H1 (cell line): ENCODE measurements around the gene MYMX. TPM values are rescaled to one million over a fixed set of nuclear protein-coding genes. Genes with fewer than 3 reads are reported as not detected.

Source experiments
- CTCF ChIA-PET: fragments of 300-600 bp; sonication (Branson Sonifier 250); formaldehyde crosslinking; loops from one replicate; lab custom pipeline; 2021; ENCODE audit not compliant: partially characterized antibody; lab: Charles Lee
- POLR2A ChIA-PET: fragments of 300-600 bp; sonication (Branson Sonifier 250); formaldehyde crosslinking; loops from one replicate; lab custom pipeline; 2021; ENCODE audit warnings: inconsistent platforms; ENCODE audit not compliant: partially characterized antibody; lab: Charles Lee
- DNase-seq, 2 experiments: peaks; one replicate each; pipeline versions ENCODE4 v3.0.0 to v3.0.0-alpha.2; 2010 to 2022; ENCODE audit warnings: low spot score in 2 of 2, low read depth in 1 of 2, mixed read lengths in 1 of 2
- FAIRE-seq: peaks from 2 replicates; lab custom pipeline; 2011; peaks lifted over from hg19 to GRCh38; lab: Jason Lieb, UNC
- H2AFZ ChIP-seq: 2 replicates; pipeline ENCODE4 v1.8.1; 2012; ENCODE audit warnings: low read length, inconsistent platforms
- H2AK5ac ChIP-seq: 2 replicates; pipeline ENCODE4 v1.6.1; 2013; ENCODE audit warnings: low read depth, low read length
- H2BK120ac ChIP-seq: replicated peaks from 2 replicates; pipeline ENCODE3; 2013; ENCODE audit warnings: low read depth, low read length, inconsistent platforms
- H2BK12ac ChIP-seq: 2 replicates; pipeline ENCODE4 v1.6.1; 2013; ENCODE audit warnings: low read depth, low read length
- H2BK15ac ChIP-seq: 2 replicates; pipeline ENCODE4 v1.6.1; 2013; ENCODE audit warnings: low read length
- H2BK20ac ChIP-seq: 2 replicates; pipeline ENCODE4 v1.6.1; 2013; ENCODE audit warnings: low read length
- H2BK5ac ChIP-seq: 2 replicates; pipeline ENCODE4 v1.6.1; 2013; ENCODE audit warnings: low read depth, low read length
- H3K14ac ChIP-seq: 2 replicates; pipeline ENCODE4 v1.6.1; 2013; ENCODE audit warnings: inconsistent platforms; ENCODE audit not compliant: insufficient read length
- H3K18ac ChIP-seq: 2 replicates; pipeline ENCODE4 v1.6.1; 2013; ENCODE audit warnings: low read length; ENCODE audit errors: extremely low read depth
- H3K23ac ChIP-seq: 2 replicates; pipeline ENCODE4 v1.6.1; 2013; ENCODE audit warnings: inconsistent platforms; ENCODE audit not compliant: insufficient read length
- H3K23me2 ChIP-seq: 2 replicates; pipeline ENCODE4 v1.6.1; 2013; ENCODE audit warnings: low read depth, low read length
- H3K27ac ChIP-seq: 2 replicates; pipeline ENCODE4 v1.6.1; 2011; ENCODE audit warnings: low read depth, low read length, inconsistent platforms
- H3K27me3 ChIP-seq, 4 experiments: replicated peaks in 1 of 4; 1 replicate in 1 of 4; 2 replicates in 3 of 4; pipeline versions ENCODE4 v1.6.1 to v1.8.1; 2011 to 2013; ENCODE audit warnings: low read length in 3 of 4, mild to moderate bottlenecking in 3 of 4, inconsistent platforms in 2 of 4, mixed read lengths in 2 of 4, moderate library complexity in 1 of 4; ENCODE audit not compliant: control insufficient read depth in 3 of 4, insufficient read depth in 3 of 4; ENCODE audit errors: extremely low read depth in 1 of 4
- H3K36me3 ChIP-seq, 4 experiments: 2 replicates each; pipeline versions ENCODE4 v1.6.1 to v1.8.1; 2011 to 2013; ENCODE audit warnings: mild to moderate bottlenecking in 4 of 4, low read length in 3 of 4, moderate library complexity in 2 of 4, control low read depth in 1 of 4, inconsistent platforms in 1 of 4; ENCODE audit not compliant: insufficient read depth in 4 of 4, control insufficient read depth in 2 of 4
- H3K4ac ChIP-seq: replicated peaks from 2 replicates; pipeline ENCODE3; 2013; ENCODE audit warnings: low read length, low read depth, mixed read lengths, inconsistent platforms; ENCODE audit not compliant: insufficient read length
- H3K4me1 ChIP-seq, 4 experiments: replicated peaks in 1 of 4; 1 replicate in 1 of 4; 2 replicates in 3 of 4; pipeline versions ENCODE4 v1.6.1 to v1.8.1; 2011 to 2013; ENCODE audit warnings: low read length in 3 of 4, inconsistent platforms in 2 of 4, mixed read lengths in 1 of 4; ENCODE audit not compliant: insufficient read depth in 4 of 4, control insufficient read depth in 3 of 4
- H3K4me2 ChIP-seq, 2 experiments: 2 replicates each; pipeline versions ENCODE4 v1.6.1 to v1.8.1; 2011 to 2013; ENCODE audit warnings: low read depth in 2 of 2, low read length in 2 of 2, control low read depth in 1 of 2, inconsistent platforms in 1 of 2, mild to moderate bottlenecking in 1 of 2; ENCODE audit not compliant: insufficient read depth in 1 of 2
- H3K4me3 ChIP-seq, 4 experiments: fragments of 200-600, 300-600 bp in 1 of 4; sonication (generic), shearing (Covaris generic), sonication (Bioruptor Twin) in 1 of 4; 2 replicates each; pipeline versions ENCODE4 v1.5.1 to v1.8.1; 2011 to 2016; ENCODE audit warnings: low read length in 4 of 4, low read depth in 3 of 4, control low read depth in 2 of 4, inconsistent platforms in 2 of 4, mild to moderate bottlenecking in 2 of 4, mixed read lengths in 1 of 4, moderate library complexity in 1 of 4; ENCODE audit not compliant: insufficient read depth in 2 of 4; ENCODE audit errors: extremely low read depth in 1 of 4
- H3K56ac ChIP-seq: replicated peaks from 2 replicates; pipeline ENCODE3; 2013; ENCODE audit warnings: low read depth, mild to moderate bottlenecking, mixed read lengths, low read length, inconsistent platforms; ENCODE audit not compliant: insufficient read length
- H3K79me1 ChIP-seq: 2 replicates; pipeline ENCODE4 v1.6.1; 2013; ENCODE audit warnings: low read depth, low read length, control low read depth
- H3K79me2 ChIP-seq, 2 experiments: 2 replicates each; pipeline versions ENCODE4 v1.6.1 to v1.8.1; 2012 to 2013; ENCODE audit warnings: low read length in 2 of 2, mild to moderate bottlenecking in 2 of 2, inconsistent platforms in 1 of 2; ENCODE audit not compliant: insufficient read depth in 2 of 2, control insufficient read depth in 1 of 2
- H3K9ac ChIP-seq, 4 experiments: replicated peaks in 1 of 4; 1 replicate in 1 of 4; 2 replicates in 3 of 4; pipeline versions ENCODE4 v1.6.1 to v1.8.1; 2011 to 2013; ENCODE audit warnings: low read depth in 3 of 4, low read length in 3 of 4, control low read depth in 2 of 4, mild to moderate bottlenecking in 2 of 4, moderate library complexity in 2 of 4, inconsistent platforms in 1 of 4; ENCODE audit errors: extremely low read depth in 1 of 4
- H3K9me3 ChIP-seq, 2 experiments: 2 replicates each; pipeline versions ENCODE4 v1.6.1 to v1.8.1; 2012 to 2013; ENCODE audit warnings: mild to moderate bottlenecking in 2 of 2, moderate library complexity in 2 of 2, control low read depth in 1 of 2, inconsistent platforms in 1 of 2, low read depth in 1 of 2, low read length in 1 of 2, mixed read lengths in 1 of 2; ENCODE audit not compliant: insufficient read depth in 2 of 2
- H4K20me1 ChIP-seq, 2 experiments: replicated peaks in 1 of 2; 2 replicates each; pipeline versions ENCODE3 to v1.8.1; 2011 to 2013; ENCODE audit warnings: inconsistent platforms in 2 of 2, low read length in 2 of 2, mild to moderate bottlenecking in 1 of 2; ENCODE audit not compliant: insufficient read depth in 2 of 2, control insufficient read depth in 1 of 2
- H4K5ac ChIP-seq: 2 replicates; pipeline ENCODE4 v1.6.1; 2013; ENCODE audit warnings: low read length, low read depth, mixed read lengths, inconsistent platforms; ENCODE audit not compliant: insufficient read length
- H4K8ac ChIP-seq: 2 replicates; pipeline ENCODE4 v1.8.0; 2013; ENCODE audit warnings: mild to moderate bottlenecking, moderate library complexity, low read length, inconsistent platforms; ENCODE audit not compliant: insufficient read depth; ENCODE audit errors: extremely low read depth
- H4K91ac ChIP-seq: replicated peaks from 2 replicates; pipeline ENCODE3; 2013; ENCODE audit warnings: low read length, mixed read lengths, inconsistent platforms; ENCODE audit not compliant: insufficient read length
- BRCA1 ChIP-seq: IDR thresholded peaks from 2 replicates; pipeline ENCODE4 v1.6.1; 2012; ENCODE audit warnings: low read depth, low read length, improper control_type of control experiment
- CBX5 ChIP-seq: fragments of 300-800, 300-1000 bp; sonication (generic); IDR thresholded peaks from 2 replicates; pipeline ENCODE4 v1.7.1; 2016; ENCODE audit warnings: antibody characterized with exemption, low read length, low read depth
- CTBP2 ChIP-seq: IDR thresholded peaks from 2 replicates; pipeline ENCODE4 v1.7.0; 2011; ENCODE audit warnings: borderline replicate concordance, mild to moderate bottlenecking, moderate library complexity, mixed read lengths, low read length; ENCODE audit not compliant: insufficient read depth, insufficient read length
- FOSL1 ChIP-seq: IDR thresholded peaks from 2 replicates; pipeline ENCODE4 v1.6.1; 2011; ENCODE audit warnings: mild to moderate bottlenecking, low read depth, low read length, moderate library complexity; ENCODE audit not compliant: insufficient read depth
- SIX5 ChIP-seq: IDR thresholded peaks from 2 replicates; pipeline ENCODE4 v1.6.1; 2011; ENCODE audit warnings: mild to moderate bottlenecking, low read depth, low read length
- SRF ChIP-seq: IDR thresholded peaks from 2 replicates; pipeline ENCODE4 v1.6.1; 2011; ENCODE audit warnings: mild to moderate bottlenecking, low read depth, low read length, moderate library complexity
- TCF12 ChIP-seq: IDR thresholded peaks from 2 replicates; pipeline ENCODE4 v1.6.1; 2011; ENCODE audit warnings: low read depth, mild to moderate bottlenecking, low read length
- WGBS, 2 experiments: shearing (Covaris generic) in 1 of 2; methylation state at CpG; one replicate each; pipeline versions ENCODE4 v1.1.6 to v1.1.7; 2013 to 2015; ENCODE audit warnings: low lambda C conversion rate in 2 of 2, mixed read lengths in 2 of 2, inconsistent platforms in 1 of 2, low coverage in 1 of 2, missing lambda C conversion rate in 1 of 2; ENCODE audit not compliant: insufficient replicate concordance in 2 of 2, insufficient coverage in 1 of 2, insufficient read length in 1 of 2; ENCODE audit errors: extremely low coverage in 1 of 2, missing lambda C conversion rate in 1 of 2; 5-methylcytosine and 5-hydroxymethylcytosine counted together
- polyA plus RNA-seq, 7 experiments: library from polyadenylated mRNA; depleted of rRNA in 3 of 7; stranded (reverse) in 5 of 7; unstranded in 2 of 7; fragments of >200 nt in 5 of 7; fragments of 200-250 nt in 2 of 7; gene quantifications; 1 replicate in 5 of 7; 2 replicates in 1 of 7; 4 replicates in 1 of 7; pipeline versions ENCODE4 v1.2.1 to v1.2.3, GENCODE V29; 2011 to 2013; ENCODE audit warnings: missing spikeins in 2 of 7, mixed read lengths in 2 of 7
- total RNA-seq: library from RNA; stranded (reverse); fragmentation: NEBNext Ultra II Directional; extraction: Animal tissue kit (Norgen Biotek cat#: 25700); gene quantifications from 2 replicates; pipeline ENCODE4 v1.2.1, GENCODE V29; 2021
- TF ChIP-seq, protein P1 (sequence below): IDR thresholded peaks from 2 replicates; pipeline ENCODE4 v1.6.1; 2012; ENCODE audit warnings: inconsistent platforms

Gene MYMX
- total and polyA plus RNA-seq, 2 of the 8 experiments (the other 6 are each of a cell fraction or from before 2014, with no cell fraction given), result 4.7 to 6.9 TPM

GRCh38 chr6:44198684-44199083, 18.0 kb upstream of the MYMX start:
- no peaks in the 10 kb centered on the region for H3K9me3 ChIP-seq
- no peaks in the 10 kb centered on the region for H4K20me1 ChIP-seq
- H3K79me2 ChIP-seq, result no peaks in the 10 kb centered on the region
- H2BK20ac ChIP-seq, result no peak overlapping the region
- DNase-seq (no peak), FAIRE-seq (no peak)
- no peak overlapping the region for H2AK5ac ChIP-seq
- no peak overlapping the region for H3K14ac ChIP-seq
- no peaks in the 10 kb centered on the region for H3K27me3 ChIP-seq
- no peak overlapping the region for H3K4me2 ChIP-seq
- no peak overlapping the region for H2BK15ac ChIP-seq
- H3K23me2 ChIP-seq, result no peaks in the 10 kb centered on the region; the same call in 1 of the 2 replicates
- H3K4me1 ChIP-seq, result peaks cover 16 to 28% (median 22%) of the 10 kb centered on the region in 4 experiments
- no peak overlapping the region for H2BK120ac ChIP-seq
- no peak overlapping the region for H2BK5ac ChIP-seq
- ChIA-PET POLR2A (interaction anchor here (0.6 to 6.2 kb wide), 7 partner anchors 9 to 410 kb away, joined by 3 to 60 read pairs (median 4); partner anchors contain the start of gene HSP90AB1), CTCF (interaction anchor here (0.9 to 3.5 kb wide), 5 partner anchors 8 to 47 kb away, joined by 3 to 19 read pairs (median 6); partner anchors contain the start of gene SLC29A1)
- H3K4me3 ChIP-seq, result no peak overlapping the region
- H4K5ac ChIP-seq, result no peak overlapping the region
- H2BK12ac ChIP-seq, result no peak overlapping the region
- H2AFZ ChIP-seq, result no peak overlapping the region
- 84% methylated on average over 3 of the region's 3 CpGs; no CpG with 5 or more reads in 1 of the 2 experiments for WGBS, 2 experiments
- no peak overlapping the region for H3K9ac ChIP-seq
- H4K91ac ChIP-seq, result no peak overlapping the region
- H3K18ac ChIP-seq, result no peak overlapping the region
- no peak overlapping the region for H3K27ac ChIP-seq
- no peak overlapping the region for H3K23ac ChIP-seq
- H3K4ac ChIP-seq, result no peak overlapping the region
- TF ChIP-seq TCF12, result no peak
- no peak for TF ChIP-seq CBX5
- TF ChIP-seq CTBP2, result no peak
- TF ChIP-seq SRF, result no peak
- TF ChIP-seq BRCA1, result no peak
- no peak for TF ChIP-seq SIX5
- TF ChIP-seq, protein P1, sequence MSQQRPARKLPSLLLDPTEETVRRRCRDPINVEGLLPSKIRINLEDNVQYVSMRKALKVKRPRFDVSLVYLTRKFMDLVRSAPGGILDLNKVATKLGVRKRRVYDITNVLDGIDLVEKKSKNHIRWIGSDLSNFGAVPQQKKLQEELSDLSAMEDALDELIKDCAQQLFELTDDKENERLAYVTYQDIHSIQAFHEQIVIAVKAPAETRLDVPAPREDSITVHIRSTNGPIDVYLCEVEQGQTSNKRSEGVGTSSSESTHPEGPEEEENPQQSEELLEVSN, result no peak
- TF ChIP-seq FOSL1, result no peak
- H4K8ac ChIP-seq, result no peak overlapping the region
- no peaks in the 10 kb centered on the region for H3K79me1 ChIP-seq
- no peaks in the 10 kb centered on the region for H3K36me3 ChIP-seq
- no peak overlapping the region for H3K56ac ChIP-seq
